ENCODE results near the gene MRPL46. TPM values are rescaled to one million over a fixed set of nuclear protein-coding genes. Genes with fewer than 3 reads are reported as not detected.
"Not testable (repeated sequence)": the region's sequence is repeated elsewhere in the genome, so short reads cannot be mapped to it uniquely, and the experiment has no call there.

The MRPL46 gene
- total RNA-seq, 1 experiment from 2014 or later, result 32.9 TPM

DNA sequence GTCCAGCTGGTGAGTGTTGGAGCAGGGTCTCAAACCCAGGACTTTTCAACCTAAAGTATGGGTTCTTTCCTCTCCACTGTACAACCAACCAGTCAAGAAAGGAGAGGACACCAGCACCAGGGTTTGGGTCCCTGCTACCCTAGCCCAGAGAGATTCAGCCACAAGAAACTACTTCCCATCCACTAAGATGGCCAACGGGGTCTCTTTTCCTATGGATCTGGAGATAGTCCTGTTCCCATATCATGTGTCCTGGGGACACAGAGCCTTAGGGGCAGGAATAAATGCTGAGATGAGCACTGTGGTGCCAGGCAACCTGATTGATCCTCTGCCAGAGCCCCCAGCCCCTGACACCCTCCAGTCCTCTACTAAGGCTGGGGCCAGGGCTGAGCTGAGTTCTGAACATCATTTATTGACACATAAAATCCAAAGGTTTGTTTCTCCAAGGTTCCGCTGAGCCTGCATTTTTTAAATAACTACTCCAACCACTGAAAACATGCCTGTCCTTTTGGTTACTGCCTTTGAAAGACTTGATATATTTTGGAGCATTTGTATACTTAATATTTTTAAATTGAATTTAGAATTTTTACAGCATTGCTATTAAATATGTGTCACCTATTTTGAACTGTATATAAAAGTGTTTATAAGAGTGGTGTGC lies 26.0 kb downstream of the MRPL46 start:
- DNase-seq (ENCODE audit: low spot score), result no peak

DNA sequence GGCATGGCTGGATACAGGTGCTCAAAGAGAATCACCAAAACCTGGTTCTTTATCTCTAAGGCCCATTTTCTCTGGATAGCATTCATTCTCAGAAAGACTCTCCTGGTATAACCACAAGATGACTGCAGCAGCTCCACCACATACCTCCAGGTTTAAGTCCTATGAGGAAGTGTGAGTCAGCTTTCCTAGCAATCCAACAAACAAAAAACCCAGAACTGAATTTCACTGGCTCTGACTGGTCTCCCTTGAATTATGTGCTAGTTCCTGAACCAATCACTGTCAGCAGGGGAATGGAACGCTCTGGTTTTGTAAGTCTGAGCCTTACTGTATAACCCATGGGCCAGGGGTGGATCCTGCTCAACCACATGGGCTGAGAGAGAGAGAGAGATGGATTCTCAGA lies 27.2 kb downstream of the MRPL46 start:
- peak; percentile 84 for DNase-seq (ENCODE audit: low spot score)

DNA sequence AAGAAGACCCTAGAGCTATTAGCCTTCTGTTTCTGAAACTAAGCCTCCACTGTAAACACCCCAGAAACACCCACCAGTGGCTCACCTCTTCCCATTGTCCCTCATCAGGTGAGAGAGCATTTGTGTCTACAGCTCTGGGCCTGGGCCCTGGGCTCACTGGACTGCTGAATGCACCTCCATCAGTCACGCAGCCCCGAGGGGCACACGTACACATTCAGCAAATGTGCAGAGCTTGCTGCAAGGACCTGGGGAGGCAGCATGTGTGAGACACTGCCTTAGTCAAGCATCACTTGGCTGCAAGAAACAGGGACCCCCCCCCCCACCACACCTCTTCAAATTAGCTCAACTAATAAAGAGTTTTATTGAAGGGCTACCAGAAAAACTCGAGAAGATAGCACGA lies 29.0 kb downstream of the MRPL46 start:
- no peak for DNase-seq (ENCODE audit: low spot score)

DNA sequence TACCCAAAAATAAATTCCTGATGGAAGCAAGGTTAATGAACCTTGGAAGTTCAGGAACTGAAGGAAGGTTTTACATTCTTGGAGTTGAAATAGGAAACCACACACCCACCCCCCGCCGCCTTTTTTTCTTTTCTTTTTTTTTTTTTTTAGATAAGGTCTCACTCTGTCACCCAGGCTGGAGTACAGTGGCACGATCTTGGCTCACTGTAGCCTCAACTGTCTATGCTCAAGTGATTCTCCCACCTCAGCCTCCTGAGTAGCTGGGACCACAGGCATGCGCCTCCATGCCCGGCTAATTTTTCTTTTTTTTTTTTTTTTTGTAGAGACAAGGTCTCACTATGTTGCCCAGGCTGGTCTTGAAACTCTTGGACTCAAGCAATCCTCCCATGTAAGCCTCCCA lies 33.1 kb downstream of the MRPL46 start:
- DNase-seq (ENCODE audit: low spot score), result not testable (repeated sequence)

DNA sequence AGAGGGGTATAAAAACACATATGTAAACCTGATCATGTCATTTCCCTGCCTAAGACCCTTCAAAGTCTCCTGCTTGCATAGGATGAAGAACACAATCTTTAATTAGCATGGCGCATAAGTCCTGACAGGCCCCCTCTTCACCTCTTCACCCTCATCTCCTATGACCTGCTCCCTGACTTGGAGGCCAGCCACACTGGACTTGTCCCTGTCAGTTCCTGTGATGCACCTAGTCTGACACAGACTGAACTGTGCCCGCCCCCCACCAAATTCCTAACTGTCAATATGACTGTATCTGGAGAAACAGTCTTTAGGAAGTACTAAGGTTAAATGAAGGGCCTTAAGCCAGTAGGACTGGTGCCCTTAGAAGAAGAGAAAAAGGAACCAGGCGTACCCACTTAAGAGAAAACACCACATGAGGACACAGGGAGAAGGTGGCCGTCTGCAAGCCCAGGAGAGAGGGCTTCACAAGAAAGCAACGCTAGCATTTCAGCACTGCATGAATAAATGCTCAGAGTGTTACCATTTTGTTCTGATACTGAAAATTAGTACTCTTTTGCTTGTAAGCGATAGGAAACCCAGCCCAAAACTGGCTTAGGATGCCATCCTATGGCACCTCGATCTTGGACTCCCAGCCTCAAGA lies 34.0 kb downstream of the MRPL46 start:
- DNase-seq (ENCODE audit: low spot score), result no peak

DNA sequence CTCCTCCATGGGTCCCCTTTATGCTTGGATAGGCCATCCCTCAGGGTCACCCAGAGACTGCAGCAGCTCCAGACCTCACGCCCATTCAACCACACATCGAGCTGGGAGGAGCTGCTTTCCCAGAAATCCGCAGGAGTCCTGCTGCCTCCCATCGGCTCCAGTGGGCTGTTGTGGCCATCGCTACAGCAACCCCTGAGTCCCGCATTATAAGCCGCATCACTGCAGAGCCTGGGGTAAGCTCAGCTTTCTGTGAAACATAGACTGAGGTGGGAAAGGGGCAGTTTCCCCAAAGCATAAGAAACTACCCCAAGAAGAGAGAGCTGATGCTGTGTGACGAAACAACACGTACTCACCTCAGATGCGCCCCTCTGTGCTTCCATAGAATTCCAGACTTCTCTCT lies 35.7 kb downstream of the MRPL46 start:
- DNase-seq (ENCODE audit: low spot score), result no peak

DNA sequence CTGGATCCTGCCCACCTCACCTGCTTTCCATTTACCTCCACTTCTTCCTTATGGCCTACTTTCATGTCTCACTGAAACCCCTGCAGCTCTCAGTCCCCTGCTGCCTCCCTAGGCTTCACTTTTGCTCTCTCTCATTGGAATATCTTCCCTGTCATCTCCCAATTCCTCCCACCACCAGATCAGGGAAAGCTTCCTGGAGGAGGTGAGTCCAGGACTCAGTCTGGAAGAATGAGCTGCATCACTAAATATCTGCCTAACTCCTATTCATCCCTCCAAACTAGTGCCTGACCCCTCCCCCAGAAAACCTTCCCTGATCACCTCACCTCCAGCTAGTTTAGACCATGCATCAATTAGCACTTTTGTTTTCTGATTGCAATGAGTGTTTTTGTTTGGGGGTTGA lies 37.1 kb downstream of the MRPL46 start:
- no peak for DNase-seq (ENCODE audit: low spot score)

DNA sequence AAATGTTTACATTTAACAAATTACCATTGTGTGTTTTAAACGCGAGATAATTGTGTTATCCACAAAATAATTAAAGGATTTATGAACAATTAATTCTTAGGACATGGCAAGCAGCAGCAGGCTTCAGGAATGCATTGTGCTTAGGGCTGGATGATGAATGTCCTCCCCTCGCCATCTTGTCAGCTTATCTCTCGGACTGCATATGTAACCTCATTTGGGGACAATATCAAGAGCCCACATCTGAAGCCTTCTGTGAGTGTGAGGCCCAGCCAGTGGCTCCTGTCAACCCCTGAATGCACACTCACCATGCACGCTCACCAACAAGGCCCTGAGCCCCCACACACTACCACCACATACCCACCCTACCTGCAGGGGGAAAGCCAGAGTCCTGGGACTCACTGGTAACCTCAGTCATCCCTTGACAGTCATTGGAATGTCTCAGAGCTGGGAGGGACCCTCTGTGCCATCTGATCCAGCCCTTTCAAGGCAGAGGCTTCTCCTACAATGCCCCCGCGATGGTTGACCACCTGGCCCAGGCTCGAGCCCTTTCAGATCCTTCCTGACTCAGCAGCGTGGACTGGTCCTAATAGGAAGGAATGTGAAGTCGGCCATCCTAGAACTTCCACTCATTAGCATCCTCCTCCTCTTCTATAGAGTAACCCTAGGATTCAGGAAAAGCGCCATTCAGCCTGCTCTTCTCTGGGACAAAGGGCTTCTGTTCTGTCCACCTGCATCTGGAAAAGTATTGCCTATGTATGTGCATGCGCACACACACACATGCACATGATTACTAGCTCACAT lies 38.2 kb downstream of the MRPL46 start:
- DNase-seq (ENCODE audit: low spot score), result no peak

DNA sequence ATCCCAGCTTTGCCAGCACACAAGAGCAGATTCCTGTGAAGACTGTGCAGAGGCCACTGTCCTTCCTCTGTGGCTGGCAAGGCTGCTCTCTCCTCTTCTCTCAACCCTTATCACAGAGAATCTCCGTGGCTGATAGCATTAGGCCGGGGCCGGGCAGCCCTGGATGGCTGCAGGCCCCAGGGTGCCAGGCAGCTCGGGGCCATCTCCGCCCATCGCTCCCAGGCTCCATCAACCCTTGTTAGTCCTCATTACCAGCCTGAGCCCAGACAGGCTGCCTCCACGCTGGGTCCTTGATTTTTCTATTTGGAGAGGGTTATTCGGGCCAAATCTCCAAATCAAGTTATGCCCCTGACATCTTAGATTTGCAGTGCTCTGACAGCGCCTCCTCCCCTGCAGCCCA lies 39.1 kb downstream of the MRPL46 start:
- no peak for DNase-seq (ENCODE audit: low spot score)

DNA sequence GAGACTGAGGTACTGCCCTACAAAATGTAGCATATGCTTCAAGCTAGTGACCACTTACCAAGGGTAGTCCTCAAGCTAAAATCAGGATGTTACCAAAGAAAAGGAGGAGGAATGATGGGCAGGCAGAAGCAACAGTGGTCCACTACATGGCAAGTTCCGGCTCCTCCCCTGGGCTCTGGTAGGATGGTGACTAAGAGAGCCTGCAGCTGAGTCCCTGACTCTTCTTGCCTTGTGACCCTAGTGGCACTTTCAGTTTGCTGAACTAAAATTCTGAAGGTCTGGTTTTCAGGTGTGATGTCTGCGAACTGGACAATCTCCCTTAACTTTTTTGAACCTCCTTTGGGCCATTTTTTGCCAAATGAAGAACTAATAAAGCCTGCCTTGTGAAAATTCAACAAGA lies 40.9 kb downstream of the MRPL46 start:
- DNase-seq (ENCODE audit: low spot score), result no peak

DNA sequence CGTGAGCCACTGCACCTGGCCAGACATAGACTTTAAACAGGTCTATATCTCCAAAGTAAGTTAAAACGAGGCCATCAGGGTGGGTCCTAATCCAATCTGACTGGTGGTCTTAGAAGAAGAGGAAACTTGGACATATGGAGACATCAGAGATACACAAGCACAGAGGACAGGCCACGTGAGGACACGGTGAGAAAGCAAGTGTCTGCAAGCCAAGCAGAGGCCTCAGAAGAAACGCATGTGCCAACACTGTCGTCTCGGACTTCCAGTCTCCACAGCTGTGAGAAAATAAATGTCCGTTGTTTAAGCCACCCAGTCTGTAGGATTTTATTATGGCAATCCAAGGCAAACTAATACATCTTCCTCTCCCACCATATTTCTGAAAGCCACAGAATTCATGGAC lies 43.9 kb downstream of the MRPL46 start:
- no peak for DNase-seq (ENCODE audit: low spot score)

DNA sequence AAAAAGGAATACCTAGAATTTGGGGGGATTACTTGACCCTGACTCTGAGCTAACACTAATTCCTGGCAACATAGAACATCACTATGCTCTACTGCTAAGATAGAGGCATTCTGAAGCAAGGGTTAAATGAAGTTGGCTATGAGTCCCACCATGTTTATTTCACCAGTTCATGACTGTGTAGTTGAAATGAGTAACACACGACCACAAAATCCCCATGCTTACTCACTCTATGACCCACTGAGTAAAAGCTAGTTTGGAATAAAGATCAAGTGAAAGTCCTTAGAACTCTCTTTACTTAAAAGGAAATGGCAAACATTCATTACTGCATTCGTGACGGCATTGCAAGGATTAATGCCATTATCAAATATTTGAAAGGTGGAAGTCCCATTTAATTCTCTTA lies 47.4 kb downstream of the MRPL46 start:
- DNase-seq (ENCODE audit: low spot score), result peak; percentile 17

Other genes with a start within 250 kb of the MRPL46 start
- gene NTRK3, start 210.6 kb downstream of the MRPL46 start, total RNA-seq (2014; rRNA removed; shearing (Covaris generic)), result 0.04 TPM in 1 of 2 replicates, not detected in the other
- gene MRPS11, start 320 bp upstream of the MRPL46 start, total RNA-seq (2014; rRNA removed; shearing (Covaris generic)), result 62.4 and 70.7 TPM in 2 replicates
- gene DET1, start 79.3 kb upstream of the MRPL46 start, total RNA-seq (2014; rRNA removed; shearing (Covaris generic)), result 6.3 and 7.3 TPM in 2 replicates
- 23.9 and 28.7 TPM in 2 replicates for gene AEN, start 154.0 kb upstream of the MRPL46 start, total RNA-seq (2014; rRNA removed; shearing (Covaris generic))
- gene ISG20, start 171.6 kb upstream of the MRPL46 start, total RNA-seq (2014; rRNA removed; shearing (Covaris generic)), result 14.7 and 20.9 TPM in 2 replicates